BLaER1 (cell line): ENCODE measurements around the gene DDX56.

Experiments
- H3K27ac ChIP-seq: shearing (Covaris generic); formaldehyde crosslinking; 2 replicates; pipeline ENCODE4 v1.8.1; 2022
- H3K27me3 ChIP-seq: shearing (Covaris generic); formaldehyde crosslinking; 2 replicates; pipeline ENCODE4 v1.8.1; 2022
- H3K36me3 ChIP-seq: shearing (Covaris generic); formaldehyde crosslinking; 2 replicates; pipeline ENCODE4 v1.8.1; 2022
- H3K4me1 ChIP-seq: shearing (Covaris generic); formaldehyde crosslinking; 2 replicates; pipeline ENCODE4 v1.8.1; 2022
- H3K4me2 ChIP-seq: shearing (Covaris generic); formaldehyde crosslinking; 2 replicates; pipeline ENCODE4 v1.8.1; 2022
- H3K4me3 ChIP-seq: shearing (Covaris generic); formaldehyde crosslinking; 2 replicates; pipeline ENCODE4 v1.8.1; 2022
- H3K9ac ChIP-seq: shearing (Covaris generic); formaldehyde crosslinking; 2 replicates; pipeline ENCODE4 v1.8.1; 2022
- H3K9me3 ChIP-seq: shearing (Covaris generic); formaldehyde crosslinking; 2 replicates; pipeline ENCODE4 v1.8.1; 2022
- H4K20me1 ChIP-seq: shearing (Covaris generic); formaldehyde crosslinking; 2 replicates; pipeline ENCODE4 v1.8.1; 2022
- Cebpa-rat ChIP-seq: shearing (Covaris generic); IDR thresholded peaks from 2 replicates; pipeline ENCODE4 v1.8.1; 2022

Gene DDX56

DNA sequence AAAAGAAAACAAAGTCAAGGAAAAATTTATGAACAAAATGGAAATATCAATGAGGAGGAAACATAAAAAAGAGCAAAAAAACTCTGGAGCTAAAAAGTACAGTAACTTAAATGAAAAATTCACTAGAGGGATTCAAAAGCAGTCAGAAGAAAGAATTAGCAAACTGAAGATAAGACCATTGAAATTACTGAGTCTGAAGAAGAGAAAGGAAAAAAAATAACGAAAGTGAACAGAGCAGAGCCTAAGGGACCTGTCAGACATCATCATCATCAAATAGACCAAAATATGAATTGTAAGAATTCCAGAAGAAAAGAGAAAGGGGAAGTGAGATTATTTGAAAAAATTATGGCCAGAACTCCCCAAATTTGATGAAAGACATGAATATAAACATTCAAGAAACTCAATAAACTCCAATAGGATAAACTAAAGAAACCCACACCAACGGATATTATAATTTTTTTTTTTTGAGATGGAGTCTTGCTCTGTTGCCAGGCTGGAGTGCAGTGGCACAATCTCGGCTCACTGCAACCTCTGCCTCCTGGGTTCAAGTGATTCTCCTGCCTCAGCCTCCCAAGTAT lies 48.8 kb downstream of the DDX56 start:
- TF ChIP-seq Cebpa-rat = no peak
- no peak overlapping the region for H3K27ac ChIP-seq
- no peak overlapping the region for H3K4me3 ChIP-seq
- no peak overlapping the region for H3K4me2 ChIP-seq
- no peaks in the 10 kb centered on the region for H3K27me3 ChIP-seq
- H3K36me3 ChIP-seq = no peaks in the 10 kb centered on the region
- H3K4me1 ChIP-seq = no peaks in the 10 kb centered on the region
- H4K20me1 ChIP-seq = no peaks in the 10 kb centered on the region
- H3K9ac ChIP-seq = no peak overlapping the region
- peaks cover 43% of the 10 kb centered on the region for H3K9me3 ChIP-seq

DNA sequence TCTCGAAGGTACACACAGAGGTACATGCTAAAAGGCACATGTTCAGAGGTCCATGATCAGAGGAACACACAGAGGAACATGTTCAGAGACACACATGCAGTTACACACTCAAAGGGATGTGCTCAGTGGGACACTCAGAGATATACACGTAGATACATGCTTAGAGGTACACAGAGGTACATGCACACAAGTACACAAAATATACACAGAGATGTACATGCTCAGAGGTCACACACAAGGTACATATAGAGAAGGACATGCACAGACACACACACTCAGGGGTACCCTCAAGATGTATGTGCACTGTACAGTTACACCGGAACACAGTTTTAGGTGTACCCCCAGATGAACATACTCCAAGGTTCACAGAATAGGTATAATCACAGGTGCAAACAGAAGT lies 51.4 kb downstream of the DDX56 start:
- H3K4me2 ChIP-seq = no peak overlapping the region
- no peaks in the 10 kb centered on the region for H4K20me1 ChIP-seq
- no peak overlapping the region for H3K9ac ChIP-seq
- H3K36me3 ChIP-seq = no peaks in the 10 kb centered on the region
- no peak for TF ChIP-seq Cebpa-rat
- no peak overlapping the region for H3K4me3 ChIP-seq
- H3K4me1 ChIP-seq = no peaks in the 10 kb centered on the region
- no peaks in the 10 kb centered on the region for H3K27me3 ChIP-seq
- H3K9me3 ChIP-seq = peaks cover 34% of the 10 kb centered on the region
- no peak overlapping the region for H3K27ac ChIP-seq

DNA sequence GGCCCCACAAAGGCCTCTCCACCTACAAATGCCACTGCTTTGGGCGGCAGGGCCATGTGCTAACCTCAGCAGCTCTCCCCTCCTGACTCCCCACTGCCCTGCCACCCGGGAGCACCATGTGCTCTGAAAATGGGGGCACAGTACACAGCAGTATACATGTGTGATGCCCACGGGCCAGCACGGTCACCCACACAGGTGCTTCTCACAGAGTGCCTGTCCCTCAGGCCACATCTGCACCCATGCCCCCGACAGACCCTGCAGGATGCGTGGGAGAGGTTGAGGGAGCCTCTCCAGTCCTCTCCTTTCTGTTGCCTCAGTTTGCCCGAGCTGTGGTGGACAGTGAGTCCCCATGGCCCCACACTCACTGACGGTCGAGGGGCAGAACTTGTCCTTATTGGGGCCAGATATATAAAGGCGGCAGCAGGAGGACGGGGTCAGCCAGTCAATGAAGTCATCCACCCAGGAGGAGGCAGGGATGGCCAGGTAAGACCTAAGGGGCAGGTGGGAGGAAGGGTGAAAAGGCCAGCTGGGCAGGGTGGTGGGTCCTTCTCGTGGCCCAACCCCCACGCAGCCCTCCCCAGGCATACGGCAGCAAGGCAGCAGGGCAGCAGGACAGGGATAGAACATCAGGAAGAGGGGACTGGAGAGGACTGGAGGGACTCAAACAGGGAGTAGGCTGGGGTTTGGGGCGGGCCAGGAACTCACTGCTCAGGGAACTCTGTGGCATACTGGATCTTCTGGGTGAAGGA lies 52.2 kb downstream of the DDX56 start:
- Histone ChIP-seq H3K36me3 (no peaks in the 10 kb centered on the region), H3K4me2 (no peak overlapping the region), H3K4me3 (no peak overlapping the region), H4K20me1 (no peaks in the 10 kb centered on the region), H3K27ac (no peak overlapping the region), H3K27me3 (no peaks in the 10 kb centered on the region), H3K9ac (no peak overlapping the region), H3K4me1 (no peaks in the 10 kb centered on the region), H3K9me3 (peaks cover 26% of the 10 kb centered on the region)
- TF ChIP-seq Cebpa-rat = no peak

DNA sequence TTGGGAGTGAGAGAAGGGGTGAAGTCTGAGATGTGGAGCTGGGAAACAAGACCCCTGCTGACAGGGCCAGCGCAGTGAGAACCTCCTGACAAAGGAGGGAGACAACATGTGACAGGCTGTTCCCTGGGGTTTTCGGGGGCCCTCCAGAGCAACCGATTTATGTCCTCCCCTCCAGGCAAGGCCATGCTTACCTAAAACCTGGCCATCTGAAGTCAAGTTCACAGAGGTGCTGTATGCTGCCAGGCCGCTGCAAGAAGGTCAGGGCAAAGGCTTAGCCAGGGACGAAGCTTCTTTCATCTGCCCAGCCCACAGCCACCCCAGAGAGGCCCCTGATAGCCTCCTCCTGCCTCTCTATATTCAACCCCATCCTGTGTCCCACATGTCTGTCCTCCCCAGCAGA lies 53.1 kb downstream of the DDX56 start:
- peaks cover 18% of the 10 kb centered on the region for H3K9me3 ChIP-seq
- TF ChIP-seq Cebpa-rat = no peak
- no peak overlapping the region for H3K4me3 ChIP-seq

DNA sequence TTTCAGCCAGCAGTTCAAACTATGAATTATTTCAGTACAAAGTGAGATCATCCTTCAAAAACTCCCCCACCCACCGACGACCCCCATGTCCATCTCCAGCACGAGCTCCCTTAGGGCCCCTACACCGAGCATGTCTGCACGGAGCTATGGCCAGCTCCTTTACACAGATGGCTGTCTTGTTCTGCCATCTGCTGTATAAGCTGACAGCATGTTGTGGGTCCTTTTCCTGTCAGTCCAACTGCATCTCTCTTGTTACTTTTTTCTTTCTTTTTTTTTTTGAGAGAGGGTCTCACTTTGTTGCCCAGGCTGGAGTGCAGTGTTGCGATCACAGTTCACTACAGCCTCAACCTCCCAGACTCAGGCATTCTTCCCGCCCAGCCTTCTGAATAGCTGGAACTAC lies 54.2 kb downstream of the DDX56 start:
- TF ChIP-seq Cebpa-rat = no peak
- Histone ChIP-seq H3K4me1 (no peaks in the 10 kb centered on the region), H3K27me3 (no peaks in the 10 kb centered on the region), H3K27ac (no peak overlapping the region), H3K9me3 (peaks cover 10% of the 10 kb centered on the region; the same call in 1 of the 2 replicates), H3K9ac (no peak overlapping the region), H3K4me3 (no peak overlapping the region), H4K20me1 (no peaks in the 10 kb centered on the region), H3K36me3 (no peaks in the 10 kb centered on the region), H3K4me2 (no peak overlapping the region)

More for the DNA sequence above, 53.1 kb downstream of the DDX56 start:
- no peak overlapping the region for H3K4me2 ChIP-seq
- no peaks in the 10 kb centered on the region for H4K20me1 ChIP-seq
- H3K36me3 ChIP-seq = no peaks in the 10 kb centered on the region
- no peaks in the 10 kb centered on the region for H3K27me3 ChIP-seq
- H3K27ac ChIP-seq = no peak overlapping the region
- no peaks in the 10 kb centered on the region for H3K4me1 ChIP-seq
- no peak overlapping the region for H3K9ac ChIP-seq

DNA sequence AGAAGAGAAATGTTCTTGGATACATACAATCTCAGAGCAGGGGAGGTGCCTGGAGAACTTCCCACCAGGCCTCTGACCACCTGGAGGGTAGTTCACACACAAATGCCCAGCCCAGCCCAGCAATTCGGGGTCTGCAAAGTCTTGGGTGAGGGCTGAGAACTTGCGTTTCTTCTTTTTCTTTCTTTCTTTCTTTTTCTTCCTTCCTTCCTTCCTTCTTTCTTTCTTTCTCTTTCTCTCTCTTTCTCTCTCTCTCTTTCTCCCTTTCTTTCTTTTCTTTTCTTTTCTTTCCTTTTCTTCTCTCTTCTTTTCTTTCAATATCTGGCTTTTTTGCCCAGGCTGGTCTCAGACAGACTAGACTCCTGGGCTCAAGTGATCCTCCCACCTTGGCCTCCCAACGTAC lies 54.9 kb downstream of the DDX56 start:
- H3K9me3 ChIP-seq = peaks cover 2% of the 10 kb centered on the region; the same call in 1 of the 2 replicates
- H3K4me1 ChIP-seq = no peaks in the 10 kb centered on the region
- no peak overlapping the region for H3K9ac ChIP-seq
- no peak overlapping the region for H3K27ac ChIP-seq
- H3K4me2 ChIP-seq = no peak overlapping the region
- no peaks in the 10 kb centered on the region for H4K20me1 ChIP-seq
- no peak for TF ChIP-seq Cebpa-rat
- no peak overlapping the region for H3K4me3 ChIP-seq
- H3K36me3 ChIP-seq = no peaks in the 10 kb centered on the region
- no peaks in the 10 kb centered on the region for H3K27me3 ChIP-seq

DNA sequence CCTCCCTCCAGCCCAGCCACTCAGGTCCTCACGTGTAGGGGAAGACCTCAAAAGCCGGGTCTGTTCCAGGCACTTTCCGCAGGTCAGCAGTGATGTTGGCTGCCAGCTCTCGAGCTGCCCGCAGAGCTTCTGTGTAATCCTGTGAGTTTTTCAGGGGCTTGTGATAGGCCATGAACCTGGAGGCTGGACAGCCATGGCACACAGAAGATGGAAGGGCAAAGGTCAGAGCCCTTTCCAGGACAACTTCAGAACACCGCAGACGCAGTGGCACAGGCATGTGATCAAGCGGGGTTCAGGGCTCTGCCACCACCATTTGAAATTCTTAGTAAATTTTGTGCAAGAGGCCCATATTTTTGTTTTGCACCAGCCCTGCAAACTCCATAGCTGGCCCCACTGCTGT lies 56.5 kb downstream of the DDX56 start:
- H3K27ac ChIP-seq = no peak overlapping the region
- no peaks in the 10 kb centered on the region for H4K20me1 ChIP-seq
- H3K9ac ChIP-seq = no peak overlapping the region
- TF ChIP-seq Cebpa-rat = no peak
- no peak overlapping the region for H3K4me3 ChIP-seq
- H3K4me2 ChIP-seq = no peak overlapping the region
- no peaks in the 10 kb centered on the region for H3K27me3 ChIP-seq
- no peaks in the 10 kb centered on the region for H3K9me3 ChIP-seq
- no peaks in the 10 kb centered on the region for H3K36me3 ChIP-seq
- no peaks in the 10 kb centered on the region for H3K4me1 ChIP-seq
